ENCODE measurements around the gene PANK2.
"Not testable (repeated sequence)": the region's sequence is repeated elsewhere in the genome, so short reads cannot be mapped to it uniquely, and the experiment has no call there.

The PANK2 gene

GRCh38 chr20:3929713-3930060 lies 40.5 kb downstream of the PANK2 start:
- no peak for DNase-seq

GRCh38 chr20:3930265-3931206 lies 41.3 kb downstream of the PANK2 start:
- DNase-seq = no peak

- no peak for DNase-seq
These were observed 42.5 kb downstream of the PANK2 start for GRCh38 chr20:3931664-3932063.

- no peak for DNase-seq
These were observed 43.1 kb downstream of the PANK2 start for GRCh38 chr20:3932277-3932676.

- DNase-seq = peak in 1 of 4 experiments; percentile 26
These were observed 43.5 kb downstream of the PANK2 start for GRCh38 chr20:3932681-3933080.

GRCh38 chr20:3933218-3933617 lies 44.0 kb downstream of the PANK2 start:
- peak; percentile 36 to 63 (median 42) for DNase-seq

GRCh38 chr20:3934624-3935023 lies 45.4 kb downstream of the PANK2 start:
- no peak for DNase-seq

GRCh38 chr20:3935295-3935955 lies 46.2 kb downstream of the PANK2 start:
- DNase-seq = no peak

GRCh38 chr20:3935956-3936340 lies 46.8 kb downstream of the PANK2 start:
- no peak for DNase-seq

- DNase-seq = no peak
These were observed 48.4 kb downstream of the PANK2 start for GRCh38 chr20:3937618-3938017.

GRCh38 chr20:3940905-3941304 lies 51.7 kb downstream of the PANK2 start:
- no peak for DNase-seq

GRCh38 chr20:3946666-3947065 lies 57.5 kb downstream of the PANK2 start:
- not testable (repeated sequence) for DNase-seq

- DNase-seq = no peak
These were observed 75.5 kb downstream of the PANK2 start for GRCh38 chr20:3964719-3965118.

- DNase-seq = no peak
These were observed 77.4 kb downstream of the PANK2 start for GRCh38 chr20:3966571-3966970.

- DNase-seq = no peak
These were observed 80.8 kb downstream of the PANK2 start for GRCh38 chr20:3970016-3970415.

- DNase-seq = no peak
These were observed 82.0 kb downstream of the PANK2 start for GRCh38 chr20:3971145-3971544.

- no peak for DNase-seq
These were observed 83.0 kb downstream of the PANK2 start for GRCh38 chr20:3972161-3972560.

- DNase-seq = not testable (repeated sequence)
These were observed 83.4 kb downstream of the PANK2 start for GRCh38 chr20:3972631-3973030.

- no peak for DNase-seq
These were observed 84.5 kb downstream of the PANK2 start for GRCh38 chr20:3973705-3974104.

GRCh38 chr20:3976511-3976910 lies 87.3 kb downstream of the PANK2 start:
- DNase-seq = no peak

Data from suppressor macrophage (primary cell).